Measurements from ENCODE around the gene MYL5. TPM values are rescaled to one million over a fixed set of nuclear protein-coding genes. Genes with fewer than 3 reads are reported as not detected.

MYL5 gene
- polyA plus RNA-seq, 3 donors = 4.2 to 12.6 (median 7.2) TPM

GRCh38 chr4:671769-672168 is 2.6 kb upstream of the MYL5 start:
- H3K27ac Mint-ChIP-seq = peak overlapping the region in 2 of 7 donors; percentile 33 to 63
- H3K36me3 ChIP-seq (replicated peaks in 1 of 2; ENCODE audit: control insufficient read depth in 1 of 2, insufficient read depth in 2 of 2, low read length in 2 of 2) = peaks cover 12 to 20% of the 10 kb centered on the region in 2 donors
- H3K9me3 Mint-ChIP-seq = no peaks in the 10 kb centered on the region
- H3K27ac ChIP-seq (ENCODE audit: low read depth in 1 of 2, low read length in 2 of 2) = no peak overlapping the region
- DNase-seq = no peak
- peaks cover 0 to 2% (median 1%) of the 10 kb centered on the region in 3 donors for H3K27me3 Mint-ChIP-seq (ENCODE audit: low read depth in 3 of 3)
- no peaks in the 10 kb centered on the region for H3K9me3 ChIP-seq (replicated peaks in 1 of 2; ENCODE audit: control insufficient read depth in 1 of 2, insufficient read depth in 1 of 2, low read length in 2 of 2)
- H3K4me2 ChIP-seq (replicated peaks; ENCODE audit: extremely low read depth, low read length, poor library complexity, severe bottlenecking) = no peak overlapping the region
- H3K9ac ChIP-seq (ENCODE audit: insufficient read depth, low read length, poor library complexity, severe bottlenecking) = no peak overlapping the region
- peaks cover 19 to 23% of the 10 kb centered on the region in 2 donors for H3K4me1 ChIP-seq (ENCODE audit: control insufficient read depth in 1 of 2, insufficient read depth in 2 of 2, low read length in 2 of 2)
- intact Hi-C loops (cut with micrococcal nuclease) = loop anchor here (5.0 to 10.0 kb wide), 2 partner anchors 36 to 177 kb away; partner anchors contain the start of genes PCGF3 (in 1 of the 2), PIGG (in 1 of the 2) and ZNF721 (in 1 of the 2)
- peaks cover 13% of the 10 kb centered on the region for H3K4me1 Mint-ChIP-seq
- H3K36me3 Mint-ChIP-seq = peaks cover 22 to 29% of the 10 kb centered on the region in 2 donors
- no peak overlapping the region for H3K4me3 Mint-ChIP-seq
- no peak overlapping the region for H2AFZ ChIP-seq (ENCODE audit: insufficient read depth, low read depth, low read length, poor library complexity, severe bottlenecking)
- no peaks in the 10 kb centered on the region for H4K20me1 ChIP-seq (ENCODE audit: insufficient read depth, low read length)
- H3K27me3 ChIP-seq (ENCODE audit: control insufficient read depth in 2 of 2, insufficient read depth in 2 of 2, low read length in 2 of 2) = no peaks in the 10 kb centered on the region
- no peak overlapping the region for H3K4me3 ChIP-seq (replicated peaks in 1 of 3; ENCODE audit: low read depth in 2 of 3, low read length in 3 of 3)
- peaks cover 20% of the 10 kb centered on the region for H3K79me2 ChIP-seq (ENCODE audit: insufficient read depth, low read length)
- no peak for TF ChIP-seq CTCF (IDR thresholded peaks at IDR 0.05)
- no CpG with 5 or more reads among the region's 3 CpGs for WGBS (ENCODE audit: insufficient coverage)

- 15% methylated on average over 34 of the region's 55 CpGs for WGBS (ENCODE audit: insufficient coverage)
- H3K4me3 ChIP-seq (replicated peaks in 1 of 3; ENCODE audit: low read depth in 2 of 3, low read length in 3 of 3) = peak overlapping the region; percentile 34 to 84 (median 50)
- Mint-ChIP-seq H3K27me3 (ENCODE audit: low read depth in 3 of 3) (peaks cover 0 to 2% (median 0%) of the 10 kb centered on the region in 3 donors), H3K27ac (peak overlapping the region in 6 of 7 donors; percentile 79 to 85 (median 83)), H3K4me1 (peaks cover 13% of the 10 kb centered on the region), H3K4me3 (peak overlapping the region; percentile 74 to 85), H3K9me3 (no peaks in the 10 kb centered on the region), H3K36me3 (peaks cover 22 to 29% of the 10 kb centered on the region in 2 donors)
- intact Hi-C loops (cut with micrococcal nuclease) = loop anchor here (5.0 to 10.0 kb wide), 2 partner anchors 34 to 179 kb away; partner anchors contain the start of genes PCGF3 (in 1 of the 2), PIGG (in 1 of the 2) and ZNF721 (in 1 of the 2)
- H3K9me3 ChIP-seq (replicated peaks in 1 of 2; ENCODE audit: control insufficient read depth in 1 of 2, insufficient read depth in 1 of 2, low read length in 2 of 2) = no peaks in the 10 kb centered on the region
- no peak for DNase-seq
- peaks cover 19 to 23% of the 10 kb centered on the region in 2 donors for H3K4me1 ChIP-seq (ENCODE audit: control insufficient read depth in 1 of 2, insufficient read depth in 2 of 2, low read length in 2 of 2)
- H3K79me2 ChIP-seq (ENCODE audit: insufficient read depth, low read length) = peaks cover 20% of the 10 kb centered on the region
- no peaks in the 10 kb centered on the region for H3K27me3 ChIP-seq (ENCODE audit: control insufficient read depth in 2 of 2, insufficient read depth in 2 of 2, low read length in 2 of 2)
- H3K9ac ChIP-seq (ENCODE audit: insufficient read depth, low read length, poor library complexity, severe bottlenecking) = peak overlapping the region; percentile 98
- peaks cover 12 to 20% of the 10 kb centered on the region in 2 donors for H3K36me3 ChIP-seq (replicated peaks in 1 of 2; ENCODE audit: control insufficient read depth in 1 of 2, insufficient read depth in 2 of 2, low read length in 2 of 2)
- peak overlapping the region; percentile 54 for H2AFZ ChIP-seq (ENCODE audit: insufficient read depth, low read depth, low read length, poor library complexity, severe bottlenecking)
- H3K27ac ChIP-seq (ENCODE audit: low read depth in 1 of 2, low read length in 2 of 2) = peak overlapping the region; percentile 12 to 96
- peak overlapping the region; percentile 75 for H3K4me2 ChIP-seq (replicated peaks; ENCODE audit: extremely low read depth, low read length, poor library complexity, severe bottlenecking)
- H4K20me1 ChIP-seq (ENCODE audit: insufficient read depth, low read length) = no peaks in the 10 kb centered on the region
- TF ChIP-seq CTCF (IDR thresholded peaks at IDR 0.05) = no peak
Observed at GRCh38 chr4:673349-674091, 822 bp upstream of the MYL5 start.

Data from CD14-positive monocyte (primary cell).